Measurements from ENCODE around the gene ASB1.
A peak's percentile ranks its signal among the peaks of the same experiment; 100 is the strongest.

Gene ASB1, protein sequence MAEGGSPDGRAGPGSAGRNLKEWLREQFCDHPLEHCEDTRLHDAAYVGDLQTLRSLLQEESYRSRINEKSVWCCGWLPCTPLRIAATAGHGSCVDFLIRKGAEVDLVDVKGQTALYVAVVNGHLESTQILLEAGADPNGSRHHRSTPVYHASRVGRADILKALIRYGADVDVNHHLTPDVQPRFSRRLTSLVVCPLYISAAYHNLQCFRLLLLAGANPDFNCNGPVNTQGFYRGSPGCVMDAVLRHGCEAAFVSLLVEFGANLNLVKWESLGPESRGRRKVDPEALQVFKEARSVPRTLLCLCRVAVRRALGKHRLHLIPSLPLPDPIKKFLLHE

GRCh38 chr2:238426568-238427434 lies at the start of gene ASB1:
TSS of gene ASB1 (plus strand) at chr2:238426927. CDS start at chr2:238427071, 144 bp downstream.
- Mint-ChIP-seq H3K27me3 (no peaks in the 10 kb centered on the region), H3K4me3 (peak within 1 kb of the TSS; percentile 93), H3K36me3 (ENCODE audit: low read depth) (peaks cover 41% of the 10 kb centered on the region), H3K27ac (peak within 1 kb of the TSS; percentile 95), H3K9me3 (no peaks in the 10 kb centered on the region), H3K4me1 (ENCODE audit: low read depth) (peaks cover 49% of the 10 kb centered on the region)
- peak; percentile 94 for DNase-seq

DNA sequence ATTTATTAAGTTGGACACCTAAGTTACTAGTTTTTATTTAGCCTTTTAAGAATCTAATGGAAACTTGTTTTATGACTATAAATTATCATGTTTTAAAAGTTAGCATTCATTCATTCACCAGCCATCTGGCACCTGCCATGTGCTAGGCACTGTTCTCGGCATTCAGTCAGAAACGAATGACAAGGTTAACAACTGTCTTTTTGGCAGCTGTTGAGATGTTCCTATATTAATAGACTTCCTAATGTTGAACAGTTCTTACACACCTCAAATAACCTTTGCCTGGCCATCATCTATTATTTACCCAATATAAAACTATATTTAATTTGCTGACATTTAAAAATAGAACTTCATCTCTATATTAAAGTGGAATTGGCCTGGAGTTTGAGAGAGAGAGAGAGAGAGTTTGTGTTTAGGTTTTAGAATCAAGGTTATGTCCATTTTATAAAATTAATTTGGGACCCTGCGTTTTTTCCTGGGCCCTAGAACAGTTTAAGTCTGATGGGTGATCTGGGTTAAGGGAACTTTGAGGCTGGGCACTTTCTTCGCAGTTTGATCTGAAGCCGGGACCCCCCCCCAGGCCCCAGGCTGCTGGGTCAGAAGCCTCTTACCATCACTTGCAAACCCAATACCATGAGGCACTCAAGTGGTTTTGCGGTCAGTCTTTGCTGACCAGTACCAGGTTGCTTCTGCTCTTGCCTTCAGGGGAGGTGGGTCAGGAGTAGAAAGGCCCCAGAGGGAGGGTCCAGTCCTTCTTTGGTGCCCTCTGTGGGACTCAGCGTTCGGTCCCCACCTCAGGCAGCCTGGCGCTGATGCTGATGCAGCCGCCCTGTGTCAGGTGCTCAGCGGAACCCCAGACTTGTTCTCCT lies 48.3 kb upstream of the ASB1 start:
- H3K4me3 Mint-ChIP-seq, result no peak overlapping the region
- H3K27me3 Mint-ChIP-seq, result no peaks in the 10 kb centered on the region
- no peaks in the 10 kb centered on the region for H3K9me3 Mint-ChIP-seq
- H3K27ac Mint-ChIP-seq, result no peak overlapping the region
- H3K4me1 Mint-ChIP-seq (ENCODE audit: low read depth), result peaks cover 30% of the 10 kb centered on the region
- H3K36me3 Mint-ChIP-seq (ENCODE audit: low read depth), result peaks cover 5% of the 10 kb centered on the region
- DNase-seq, result no peak

DNA sequence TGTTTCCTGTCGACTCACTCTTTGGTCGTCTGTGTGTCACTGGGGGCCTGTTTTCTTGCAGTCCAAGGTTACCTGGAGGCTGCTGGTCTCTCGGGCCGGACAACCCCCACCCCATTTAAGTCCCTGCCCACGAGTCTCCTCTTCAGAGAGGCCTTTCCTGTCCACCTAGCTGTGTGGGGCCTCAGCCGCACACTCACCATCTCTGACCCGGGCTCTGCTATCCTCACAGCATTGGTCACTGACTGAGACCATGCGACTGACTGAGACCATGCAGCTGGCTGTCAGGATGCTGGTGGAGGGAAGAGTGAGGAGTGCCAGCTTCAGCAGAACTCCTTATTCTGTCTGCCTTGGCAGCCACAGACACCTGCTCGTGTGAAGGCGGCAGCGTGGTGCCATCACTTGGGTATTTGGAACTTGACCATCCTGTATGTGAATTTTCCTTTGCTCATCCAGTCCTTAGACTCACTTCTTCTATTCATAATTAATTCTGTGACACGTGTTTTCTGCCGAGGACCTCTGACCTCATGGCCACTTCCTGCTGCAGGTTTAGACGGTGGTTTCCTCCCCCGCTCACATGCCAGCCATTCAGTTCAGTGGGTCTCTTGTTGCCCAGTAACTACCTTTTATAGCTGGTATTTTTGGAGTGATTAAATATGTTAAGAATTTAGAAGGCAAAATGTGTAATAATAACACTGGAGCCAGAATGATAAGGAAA lies 47.5 kb upstream of the ASB1 start:
- Mint-ChIP-seq H3K4me3 (no peak overlapping the region), H3K36me3 (ENCODE audit: low read depth) (peaks cover 3% of the 10 kb centered on the region), H3K27me3 (no peaks in the 10 kb centered on the region), H3K27ac (peak overlapping the region; percentile 73), H3K4me1 (ENCODE audit: low read depth) (peaks cover 30% of the 10 kb centered on the region), H3K9me3 (no peaks in the 10 kb centered on the region)
- peak; percentile 38 for DNase-seq

DNA sequence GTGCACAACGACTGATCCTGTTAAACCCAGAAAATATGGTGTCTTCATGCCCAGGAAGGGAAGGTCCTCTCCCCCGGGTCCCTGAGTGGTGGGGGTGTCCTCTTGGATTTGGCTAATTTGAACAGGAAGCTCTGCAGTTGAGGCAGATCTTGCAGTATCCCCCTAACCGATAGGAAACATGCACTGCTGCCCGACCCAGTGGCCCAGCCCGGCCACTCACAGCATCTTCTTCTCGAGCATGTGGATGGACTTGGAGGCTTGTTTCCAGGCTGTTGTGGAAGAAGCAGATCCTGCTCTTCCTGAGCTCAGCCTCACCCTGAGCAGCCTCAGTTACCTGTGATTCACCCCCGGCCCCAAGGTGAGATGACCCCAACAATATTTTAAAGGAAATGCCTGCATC lies 46.4 kb upstream of the ASB1 start:
- Mint-ChIP-seq H3K9me3 (no peaks in the 10 kb centered on the region), H3K4me1 (ENCODE audit: low read depth) (peaks cover 30% of the 10 kb centered on the region), H3K27me3 (no peaks in the 10 kb centered on the region), H3K36me3 (ENCODE audit: low read depth) (peaks cover 3% of the 10 kb centered on the region), H3K4me3 (no peak overlapping the region), H3K27ac (no peak overlapping the region)
- no peak for DNase-seq

DNA sequence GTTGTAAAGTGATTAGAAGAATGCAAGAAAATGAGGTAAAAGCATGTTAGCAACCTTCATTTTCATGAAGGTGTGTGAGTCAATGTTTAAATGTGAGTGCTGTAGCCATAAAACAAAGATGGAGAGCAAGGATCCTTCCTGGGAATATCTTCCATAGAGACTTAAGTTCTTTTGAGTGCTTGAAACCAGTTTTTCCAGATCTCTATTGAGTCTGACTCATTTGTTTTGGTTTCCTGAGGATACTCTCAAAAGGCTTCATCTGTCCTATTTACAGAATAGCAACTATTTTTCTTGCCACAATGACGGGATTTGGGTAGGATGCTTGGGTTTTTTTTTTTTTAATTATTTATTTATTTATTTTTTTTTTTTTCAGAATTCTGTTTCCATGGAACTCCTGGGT lies 45.9 kb upstream of the ASB1 start:
- DNase-seq, result no peak
- Mint-ChIP-seq H3K36me3 (ENCODE audit: low read depth) (peaks cover 3% of the 10 kb centered on the region), H3K27me3 (no peaks in the 10 kb centered on the region), H3K4me3 (no peak overlapping the region), H3K9me3 (no peaks in the 10 kb centered on the region), H3K27ac (no peak overlapping the region), H3K4me1 (ENCODE audit: low read depth) (peaks cover 30% of the 10 kb centered on the region)

GRCh38 chr2:238381341-238382115 lies 45.2 kb upstream of the ASB1 start:
- no peak for DNase-seq
- H3K27ac Mint-ChIP-seq, result no peak overlapping the region

GRCh38 chr2:238382381-238382781 lies 44.3 kb upstream of the ASB1 start:
- peaks cover 3% of the 10 kb centered on the region for H3K36me3 Mint-ChIP-seq (ENCODE audit: low read depth)
- H3K27me3 Mint-ChIP-seq, result no peaks in the 10 kb centered on the region
- H3K4me1 Mint-ChIP-seq (ENCODE audit: low read depth), result peaks cover 23% of the 10 kb centered on the region
- H3K9me3 Mint-ChIP-seq, result no peaks in the 10 kb centered on the region
- H3K4me3 Mint-ChIP-seq, result no peak overlapping the region
- DNase-seq, result no peak
- H3K27ac Mint-ChIP-seq, result no peak overlapping the region

More at GRCh38 chr2:238381341-238382115, 45.2 kb upstream of the ASB1 start:
- H3K4me3 Mint-ChIP-seq, result no peak overlapping the region
- H3K27me3 Mint-ChIP-seq, result no peaks in the 10 kb centered on the region
- no peaks in the 10 kb centered on the region for H3K9me3 Mint-ChIP-seq
- H3K36me3 Mint-ChIP-seq (ENCODE audit: low read depth), result peaks cover 3% of the 10 kb centered on the region
- H3K4me1 Mint-ChIP-seq (ENCODE audit: low read depth), result peaks cover 30% of the 10 kb centered on the region

DNA sequence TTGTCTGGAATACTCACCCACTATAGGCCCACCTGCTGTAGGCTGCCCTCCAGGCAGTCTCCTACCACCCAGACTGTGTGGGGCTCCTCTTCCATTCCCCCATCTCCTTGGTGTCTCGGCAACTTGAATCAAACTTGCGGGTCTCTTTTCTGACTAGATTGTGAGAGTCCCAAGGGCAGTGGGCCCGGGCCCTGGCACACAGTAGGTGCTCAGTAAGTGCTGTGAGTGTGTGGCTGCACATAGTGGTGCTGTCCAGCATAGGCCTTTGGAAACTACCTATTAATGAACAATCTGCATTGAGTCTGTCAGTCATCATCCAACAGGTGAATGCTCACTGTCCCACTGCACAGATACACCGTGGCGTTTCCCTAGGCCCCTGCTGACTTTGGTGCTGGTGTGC lies 43.6 kb upstream of the ASB1 start:
- no peak for DNase-seq
- peaks cover 4% of the 10 kb centered on the region for H3K36me3 Mint-ChIP-seq (ENCODE audit: low read depth)
- no peaks in the 10 kb centered on the region for H3K9me3 Mint-ChIP-seq
- H3K27ac Mint-ChIP-seq, result no peak overlapping the region
- no peak overlapping the region for H3K4me3 Mint-ChIP-seq
- peaks cover 20% of the 10 kb centered on the region for H3K4me1 Mint-ChIP-seq (ENCODE audit: low read depth)
- H3K27me3 Mint-ChIP-seq, result no peaks in the 10 kb centered on the region

DNA sequence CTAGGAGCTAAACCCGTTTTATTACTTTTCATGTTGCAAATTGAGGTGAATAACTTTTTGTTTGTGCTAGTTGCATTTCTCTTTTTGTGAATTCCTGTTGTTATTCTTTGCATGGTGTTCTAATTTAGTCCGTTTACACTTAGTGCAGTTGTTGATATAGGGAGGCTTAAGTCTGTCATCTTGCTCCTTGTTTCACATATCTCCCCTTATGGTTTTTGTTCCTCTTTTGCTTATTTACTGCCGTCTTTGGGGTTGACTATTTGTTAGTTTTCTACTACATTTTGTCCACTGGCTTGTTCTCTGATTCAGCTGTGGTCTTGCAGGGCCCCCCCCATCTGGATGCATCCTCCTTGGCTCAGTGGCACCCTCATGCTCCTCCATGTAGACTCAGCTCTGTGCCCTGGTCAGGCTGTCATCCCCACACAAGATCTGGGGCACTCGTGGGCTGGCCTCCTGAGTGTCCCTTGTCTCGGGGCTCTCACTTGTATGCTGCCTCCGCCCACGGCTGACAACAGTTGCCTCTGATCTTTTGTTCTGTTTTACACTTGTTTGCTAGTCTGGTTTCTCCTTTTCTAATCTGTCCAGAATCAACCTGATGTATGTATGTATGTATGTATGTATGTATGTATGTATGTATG lies 42.9 kb upstream of the ASB1 start:
- Mint-ChIP-seq H3K9me3 (no peaks in the 10 kb centered on the region), H3K27me3 (no peaks in the 10 kb centered on the region), H3K36me3 (ENCODE audit: low read depth) (peaks cover 4% of the 10 kb centered on the region), H3K4me3 (no peak overlapping the region), H3K4me1 (ENCODE audit: low read depth) (peaks cover 19% of the 10 kb centered on the region), H3K27ac (no peak overlapping the region)
- DNase-seq, result no peak

- Mint-ChIP-seq H3K27me3 (no peaks in the 10 kb centered on the region), H3K4me3 (no peak overlapping the region), H3K9me3 (no peaks in the 10 kb centered on the region), H3K4me1 (ENCODE audit: low read depth) (no peaks in the 10 kb centered on the region), H3K27ac (no peak overlapping the region), H3K36me3 (ENCODE audit: low read depth) (peaks cover 1% of the 10 kb centered on the region)
- no peak for DNase-seq
These were observed 39.4 kb upstream of the ASB1 start for GRCh38 chr2:238387332-238387731.

DNA sequence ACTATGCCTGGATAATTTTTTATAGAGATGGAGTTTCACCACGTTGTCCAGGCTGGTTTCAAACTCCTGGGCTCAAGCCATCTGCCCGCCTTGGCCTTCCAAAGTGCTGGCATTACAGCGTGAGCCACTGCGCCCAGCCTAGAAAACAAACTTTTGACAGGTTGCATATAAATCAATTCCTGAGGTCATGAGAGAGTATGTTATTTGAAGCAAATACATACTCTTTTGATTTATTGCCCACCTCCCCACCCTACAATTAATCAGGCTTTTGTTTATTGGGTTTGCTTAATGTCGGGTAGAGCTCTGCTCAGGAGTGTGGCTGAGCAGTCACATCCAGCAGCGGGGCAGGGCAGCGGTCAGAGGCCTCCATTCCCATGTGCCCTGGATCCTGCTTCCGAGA lies 37.9 kb upstream of the ASB1 start:
- Mint-ChIP-seq H3K27ac (no peak overlapping the region), H3K27me3 (no peaks in the 10 kb centered on the region), H3K4me3 (no peak overlapping the region), H3K4me1 (ENCODE audit: low read depth) (no peaks in the 10 kb centered on the region), H3K9me3 (no peaks in the 10 kb centered on the region), H3K36me3 (ENCODE audit: low read depth) (peaks cover 1% of the 10 kb centered on the region)
- DNase-seq, result no peak

DNA sequence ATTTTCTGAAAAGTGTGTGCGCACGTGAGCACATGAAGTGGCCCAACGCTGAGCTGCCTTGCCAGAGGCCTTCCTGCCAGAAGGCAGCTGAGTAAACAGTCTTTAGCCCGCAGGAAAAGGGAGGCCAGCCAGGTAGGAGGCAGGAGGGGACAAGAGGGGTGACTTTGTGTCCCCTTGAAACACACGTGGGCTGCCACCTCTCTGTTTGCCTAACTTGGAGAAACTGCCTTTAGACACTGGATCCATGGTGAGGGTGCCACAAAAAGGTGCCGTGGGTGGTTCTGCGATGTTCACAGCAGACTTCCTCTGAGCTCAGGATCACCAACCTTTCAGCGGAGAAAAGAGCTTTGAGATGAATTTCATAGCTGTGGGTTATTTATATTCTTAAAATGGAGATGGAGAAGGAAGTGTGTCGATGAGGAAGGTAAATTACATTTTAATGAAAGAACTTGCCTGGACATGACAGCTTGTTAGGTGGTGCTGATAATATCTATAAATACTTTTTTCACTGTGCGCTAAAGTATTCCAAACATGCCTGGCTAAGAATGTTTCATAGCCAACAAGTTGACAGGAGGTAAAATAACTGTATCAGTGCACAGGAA lies 36.6 kb upstream of the ASB1 start:
- Mint-ChIP-seq H3K9me3 (no peaks in the 10 kb centered on the region), H3K4me3 (no peak overlapping the region), H3K4me1 (ENCODE audit: low read depth) (no peaks in the 10 kb centered on the region)

More for the DNA sequence above, 36.6 kb upstream of the ASB1 start:
- Mint-ChIP-seq H3K27ac (no peak overlapping the region), H3K27me3 (no peaks in the 10 kb centered on the region), H3K36me3 (ENCODE audit: low read depth) (peaks cover 1% of the 10 kb centered on the region)
- no peak for DNase-seq

Measured in activated T-cell treated with anti-CD3 and anti-CD28 coated beads, Interleukin-2, amount 50 U/mL, for 24 hours (primary cell).